NCI-H1417 (cell line): ENCODE data around the gene SETBP1.
A peak's percentile ranks its signal among the peaks of the same experiment; 100 is the strongest.
"Not testable (repeated sequence)": the region's sequence is repeated elsewhere in the genome, so short reads cannot be mapped to it uniquely, and the experiment has no call there.

Experiments
- DNase-seq, 3 experiments: peaks; one replicate each; lab custom pipeline; 2025; lab: John Stamatoyannopoulos, UW

Gene SETBP1

DNA sequence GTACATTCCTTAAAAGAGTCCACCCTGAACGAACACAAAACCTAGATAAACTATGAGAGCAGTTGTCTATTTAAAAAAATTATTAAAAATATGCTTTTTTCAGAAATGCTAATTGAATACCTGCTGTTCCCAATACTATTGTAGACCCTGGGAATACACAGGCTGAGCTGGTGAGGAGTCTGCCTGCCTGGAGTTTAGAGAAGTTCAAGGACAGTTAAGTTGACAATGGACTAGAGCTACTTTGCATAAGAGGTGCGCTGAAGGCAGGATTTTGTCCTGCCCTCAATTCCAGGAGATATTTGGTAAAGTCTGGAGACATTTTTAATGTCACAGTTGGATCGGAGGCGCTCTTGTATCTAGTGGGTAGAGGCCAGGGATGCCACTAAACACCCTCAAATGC is 110.2 kb downstream of the SETBP1 start:
- DNase-seq, result no peak

GRCh38 chr18:44791520-44791919 is 110.8 kb downstream of the SETBP1 start:
- DNase-seq, result no peak

GRCh38 chr18:44792456-44793061 is 111.9 kb downstream of the SETBP1 start:
- peak in 1 of 3 experiments; percentile 13 for DNase-seq

GRCh38 chr18:44793194-44793593 is 112.5 kb downstream of the SETBP1 start:
- no peak for DNase-seq

DNA sequence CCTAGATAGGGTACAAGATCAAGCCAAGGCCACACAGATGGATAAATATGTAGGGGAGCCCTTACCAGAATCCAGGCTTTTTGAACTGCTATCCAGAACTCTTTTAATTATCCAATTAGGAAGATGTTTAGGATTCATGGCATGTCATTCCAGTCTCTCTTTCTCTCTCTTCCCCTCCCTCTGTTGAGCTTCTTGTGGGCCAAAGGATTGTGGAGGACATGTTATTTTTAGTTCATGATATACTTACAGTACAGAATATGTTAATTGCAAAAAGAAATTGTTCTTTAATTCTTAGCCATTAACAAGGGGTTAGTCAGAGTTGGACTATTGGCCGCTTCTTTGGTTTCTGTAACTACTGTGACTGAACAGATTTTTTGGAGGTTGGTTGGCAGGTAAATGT is 113.0 kb downstream of the SETBP1 start:
- no peak for DNase-seq

DNA sequence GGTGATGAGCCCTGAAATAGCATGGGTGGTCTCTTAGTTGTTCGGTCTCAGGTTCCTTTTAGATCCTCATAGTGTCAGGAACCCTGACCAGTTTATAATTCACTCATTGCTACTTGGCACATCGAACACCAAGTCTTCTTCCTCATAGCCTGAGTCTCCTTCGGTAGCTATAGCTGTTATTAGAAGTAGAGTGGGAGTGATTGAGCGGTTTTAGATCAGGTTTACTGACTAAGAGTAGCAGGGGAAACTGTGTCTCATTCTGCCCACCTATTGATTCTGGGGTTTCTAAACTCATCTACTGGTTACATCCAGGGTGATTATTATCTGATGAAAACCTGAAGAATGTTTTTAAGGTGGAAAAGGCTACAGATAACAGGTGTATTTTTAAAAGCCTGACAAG is 114.6 kb downstream of the SETBP1 start:
- no peak for DNase-seq

GRCh38 chr18:44796429-44797428 is 116.0 kb downstream of the SETBP1 start:
- no peak for DNase-seq

DNA sequence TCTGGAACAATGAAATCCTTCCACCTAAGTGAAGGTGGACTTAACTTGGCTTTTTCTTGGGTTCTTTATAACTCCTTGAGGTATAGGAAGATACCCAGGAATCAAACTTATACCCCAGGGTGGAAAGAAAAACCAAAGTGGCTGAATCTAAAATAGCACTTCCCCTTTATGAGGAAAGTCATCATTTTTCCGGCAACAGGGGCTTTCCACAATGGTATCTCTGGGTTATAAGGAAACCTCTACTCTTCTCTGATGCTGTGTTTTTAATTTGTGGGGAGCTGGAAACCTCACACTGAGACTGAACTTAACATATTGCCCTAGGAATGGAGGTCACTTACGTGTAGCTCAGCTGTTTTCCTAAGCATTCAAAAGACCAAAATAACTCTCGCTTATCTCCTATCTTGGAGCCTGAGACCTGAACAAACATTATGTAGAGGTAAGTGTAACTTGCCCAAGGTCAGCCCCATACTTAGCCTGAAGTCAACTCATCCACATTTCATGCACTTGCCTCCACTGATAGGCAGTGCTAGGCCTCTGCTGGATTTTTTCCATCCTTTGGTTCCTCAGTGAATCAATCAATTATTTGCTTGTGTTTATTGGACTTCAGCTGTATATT is 117.9 kb downstream of the SETBP1 start:
- DNase-seq, result no peak

GRCh38 chr18:44799382-44799906 is 118.8 kb downstream of the SETBP1 start:
- DNase-seq, result no peak

- no peak for DNase-seq
Observed at GRCh38 chr18:44799907-44800421, 119.3 kb downstream of the SETBP1 start.

DNA sequence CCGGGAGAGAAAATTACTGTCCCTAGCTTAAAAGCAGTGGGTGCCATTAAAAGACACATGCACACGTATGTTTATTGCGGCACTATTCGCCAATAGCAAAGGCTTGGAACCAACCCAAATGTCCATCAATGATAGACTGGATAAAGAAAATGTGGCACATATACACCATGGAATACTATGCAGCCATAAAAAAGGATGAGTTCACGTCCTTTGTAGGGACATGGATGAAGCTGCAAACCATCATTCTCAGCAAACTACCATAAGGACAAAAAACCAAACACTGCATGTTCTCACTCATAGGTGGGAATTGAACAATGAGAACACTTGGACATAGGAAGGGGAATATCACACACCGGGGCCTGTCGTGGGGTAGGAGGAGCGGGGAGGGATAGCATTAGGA is 120.1 kb downstream of the SETBP1 start:
- DNase-seq, result not testable (repeated sequence)

DNA sequence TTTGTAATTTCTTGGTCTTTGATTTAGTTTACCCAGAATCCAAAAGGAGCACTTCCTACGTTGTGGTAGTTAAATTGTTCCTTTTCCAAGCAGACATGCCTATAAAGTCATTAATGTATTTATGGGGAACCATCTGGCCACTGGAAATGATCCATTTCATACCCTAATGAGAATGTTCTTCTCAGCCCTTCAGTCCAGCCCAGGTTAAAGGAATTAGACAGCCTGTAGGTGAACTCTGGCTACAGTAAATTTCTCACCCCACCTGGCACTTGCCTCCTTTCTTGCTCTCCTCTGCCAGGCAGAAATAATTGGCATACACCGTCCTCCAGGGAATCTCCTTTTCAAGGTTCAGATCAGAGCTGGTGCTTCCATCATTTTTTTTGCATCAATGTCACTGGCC is 121.1 kb downstream of the SETBP1 start:
- no peak for DNase-seq

DNA sequence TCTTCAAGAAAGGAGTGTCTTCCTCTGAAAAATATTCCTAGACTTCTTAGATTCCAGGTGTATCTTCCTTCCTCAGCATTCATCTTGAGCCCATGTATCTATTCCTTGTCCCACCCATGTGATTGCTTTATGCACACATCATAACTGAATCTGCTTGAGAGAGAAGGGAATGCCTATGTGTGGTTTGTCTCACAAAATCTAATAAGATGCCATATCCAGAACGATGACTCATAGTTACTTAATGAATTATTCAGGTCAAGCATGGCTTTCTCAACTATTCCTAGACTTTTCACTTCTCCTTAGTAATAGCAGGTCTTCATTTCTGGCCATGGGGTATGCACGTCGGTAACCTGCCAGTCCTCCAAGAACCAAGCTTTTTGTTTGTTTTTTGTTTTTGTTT is 121.8 kb downstream of the SETBP1 start:
- no peak for DNase-seq

DNA sequence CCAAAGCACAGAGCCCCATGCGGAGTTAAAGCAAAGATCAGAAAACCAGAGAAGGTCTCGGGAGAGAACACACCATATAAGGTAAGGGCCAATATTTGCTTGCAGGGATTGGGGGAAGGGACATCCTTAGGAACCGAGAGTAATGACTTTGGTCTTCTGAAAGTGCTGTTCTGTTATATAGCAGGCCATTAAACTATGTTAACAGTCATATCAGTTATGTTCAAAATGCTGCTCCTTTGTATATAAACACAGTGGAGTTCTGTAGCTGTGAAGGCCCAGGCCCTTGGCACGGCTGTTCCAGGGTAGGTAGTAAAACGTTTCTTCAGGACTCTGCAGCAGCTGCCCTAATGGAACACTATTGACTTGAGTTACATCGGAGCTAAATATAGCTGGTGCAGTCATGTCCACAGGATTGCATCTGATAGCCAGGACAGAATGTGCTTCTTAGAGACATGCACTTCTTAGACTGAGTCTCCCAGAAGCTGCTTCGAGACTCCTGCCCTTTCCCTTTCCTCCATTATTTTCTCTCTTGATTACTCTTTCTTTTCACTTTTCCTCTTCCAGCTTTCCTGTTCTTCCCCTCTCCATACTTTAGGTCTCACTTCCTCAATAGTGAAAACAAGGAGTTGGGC is 122.4 kb downstream of the SETBP1 start:
- peak in 2 of 3 experiments; percentile 24 to 41 for DNase-seq

DNA sequence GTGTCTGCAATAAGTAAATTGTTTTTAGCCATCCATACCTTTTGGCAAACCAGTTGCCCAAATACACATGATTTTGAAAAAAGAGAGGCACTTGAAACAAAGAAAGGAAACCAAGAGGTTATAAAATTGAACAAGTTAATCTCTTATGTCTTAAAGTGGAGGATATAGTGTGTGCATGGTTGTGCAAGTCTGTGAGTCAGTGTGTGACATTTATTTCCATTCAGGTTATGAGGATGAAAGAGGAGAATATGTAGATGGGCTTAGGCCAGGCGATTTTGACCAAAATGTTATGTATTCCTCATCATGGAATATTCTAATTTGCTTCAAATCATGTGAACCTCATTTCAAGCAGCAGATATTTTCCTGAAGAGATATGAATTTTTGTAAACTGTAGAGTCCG is 123.3 kb downstream of the SETBP1 start:
- no peak for DNase-seq

DNA sequence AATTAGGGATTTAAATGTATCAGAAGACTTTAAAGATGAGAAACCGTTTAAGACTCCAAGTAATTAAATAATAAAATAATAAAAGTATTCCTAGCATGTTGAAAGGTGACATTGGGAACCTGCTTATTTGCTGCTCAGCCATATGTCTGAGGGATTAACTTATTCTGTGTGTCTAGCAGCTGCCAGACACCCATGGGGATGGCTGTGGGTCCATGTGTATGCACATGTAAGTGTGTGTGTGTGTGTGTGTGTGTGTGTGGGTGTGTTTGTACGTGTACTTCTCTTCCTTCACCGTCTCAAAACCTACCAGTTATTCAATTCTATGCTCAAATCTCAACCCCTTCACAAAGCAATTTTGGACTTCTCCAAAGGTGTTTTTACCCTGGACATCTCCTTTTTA is 124.5 kb downstream of the SETBP1 start:
- no peak for DNase-seq

- DNase-seq, result peak in 1 of 3 experiments; percentile 19
Observed at GRCh38 chr18:44805643-44806042, 125.0 kb downstream of the SETBP1 start.

- DNase-seq, result no peak
Observed at GRCh38 chr18:44807766-44808165, 127.1 kb downstream of the SETBP1 start.

- no peak for DNase-seq
Observed at GRCh38 chr18:44811572-44812125, 131.0 kb downstream of the SETBP1 start.

DNA sequence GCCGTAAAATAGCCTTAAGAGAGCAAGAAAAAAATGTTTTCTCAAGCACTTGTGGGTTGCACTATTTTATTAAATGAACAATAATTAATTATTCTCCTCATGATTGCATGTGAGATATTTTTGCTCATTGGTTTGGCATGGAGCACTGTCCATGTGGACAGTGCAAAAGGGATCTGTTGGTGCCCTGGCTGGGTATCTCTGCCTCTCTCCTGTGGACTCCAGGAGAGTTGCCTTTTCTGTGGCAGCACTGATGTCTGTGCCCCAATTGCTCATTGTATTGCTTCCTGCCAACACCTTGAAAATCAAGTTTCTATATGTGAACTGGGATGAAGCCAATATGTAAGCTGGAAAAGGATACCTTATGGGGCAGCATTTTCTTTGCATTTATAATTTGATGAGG is 131.7 kb downstream of the SETBP1 start:
- no peak for DNase-seq

GRCh38 chr18:44813586-44813985 is 132.9 kb downstream of the SETBP1 start:
- DNase-seq, result no peak

DNA sequence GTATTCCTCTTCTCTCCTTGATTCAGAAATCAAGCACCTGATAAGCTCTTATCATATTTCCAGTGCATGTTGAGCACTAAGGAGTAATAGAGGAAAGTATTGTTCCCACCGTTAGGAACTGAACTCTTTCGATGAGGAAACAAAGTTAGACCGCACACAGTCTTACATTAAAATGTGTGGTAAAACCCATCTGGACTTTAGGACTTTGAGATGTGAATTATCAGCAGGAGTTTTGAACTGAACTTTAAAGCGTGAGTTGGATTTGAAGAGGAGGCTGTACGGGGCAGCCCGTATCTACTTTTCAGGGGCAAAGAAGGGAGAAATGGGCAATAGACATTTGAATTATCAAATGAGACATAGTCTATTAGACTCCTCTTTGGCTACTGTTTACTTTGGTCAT is 134.4 kb downstream of the SETBP1 start:
- DNase-seq, result no peak
